Esophagus squamous epithelium (tissue), 5 donors: Measurements from ENCODE around the gene YWHAH. TPM values are rescaled to one million over a fixed set of nuclear protein-coding genes. Genes with fewer than 3 reads are reported as not detected.

ENCODE experiments used
- DNase-seq: peaks from one replicate; lab custom pipeline; 2025; lab: John Stamatoyannopoulos, UW
- H3K27ac ChIP-seq, 4 donors: fragments of 200-600 bp; sonication (generic); one replicate each; pipeline ENCODE4 v1.5.1; 2016 to 2019; ENCODE audit warnings: mild to moderate bottlenecking in 1 of 4
- H3K27me3 ChIP-seq, 4 donors: fragments of 200-600 bp; sonication (generic); 1 replicate in 3 of 4; 2 replicates in 1 of 4; pipeline versions ENCODE4 v1.5.1 to v1.6.0; 2017 to 2021; ENCODE audit warnings: antibody characterized with exemption in 1 of 4
- H3K36me3 ChIP-seq, 3 donors: fragments of 200-600 bp; sonication (generic); one replicate each; pipeline ENCODE4 v1.5.1; 2016 to 2019
- H3K4me1 ChIP-seq, 3 donors: fragments of 200-600 bp; sonication (generic); one replicate each; pipeline ENCODE4 v1.5.1; 2017 to 2019
- H3K4me3 ChIP-seq, 4 donors: fragments of 200-600 bp; sonication (generic); 1 replicate in 3 of 4; 2 replicates in 1 of 4; pipeline ENCODE4 v1.5.1; 2016 to 2019; ENCODE audit warnings: mild to moderate bottlenecking in 2 of 4, moderate library complexity in 1 of 4
- H3K9me3 ChIP-seq, 3 donors: fragments of 200-600 bp; sonication (generic); one replicate each; pipeline ENCODE4 v1.5.1; 2016 to 2019
- CTCF ChIP-seq, 6 experiments: fragments of 450-650 bp in 4 of 6; fragments of 200-600 bp in 2 of 6; sonication (generic) in 2 of 6; IDR thresholded peaks; one replicate each; pipeline ENCODE4 v1.5.1; 2016 to 2019; ENCODE audit warnings: antibody characterized with exemption in 6 of 6, mild to moderate bottlenecking in 4 of 6, moderate library complexity in 4 of 6
- POLR2A ChIP-seq, 4 donors: fragments of 450-650 bp; IDR thresholded peaks; one replicate each; pipeline ENCODE4 v1.6.1; 2017; ENCODE audit warnings: antibody characterized with exemption in 4 of 4, mild to moderate bottlenecking in 4 of 4, moderate library complexity in 3 of 4
- WGBS, 2 donors: methylation state at CpG; one replicate each; pipeline ENCODE4 v1.1.5; 2018; 5-methylcytosine and 5-hydroxymethylcytosine counted together
- intact Hi-C: fragments of 100-400 bp; cut with DNase I; formaldehyde crosslinking; loops from one replicate; pipeline ENCODE4 v1.15.0; 2022
- total RNA-seq, 4 donors: library from RNA; depleted of rRNA; stranded (reverse); fragments of >200 nt; gene quantifications; one replicate each; pipeline ENCODE4 v1.1.0, GENCODE V29; 2016
- donor health status: DM: yes; HTN: yes; CAD: no.

Gene YWHAH
- total RNA-seq, 4 donors from 2014 or later, result 42.4 to 63.2 (median 54.2) TPM

- Histone ChIP-seq H3K36me3 (no peaks in the 10 kb centered on the region), H3K9me3 (no peaks in the 10 kb centered on the region), H3K27me3 (peaks cover 0 to 30% (median 0%) of the 10 kb centered on the region in 4 donors), H3K4me1 (no peaks in the 10 kb centered on the region), H3K27ac (no peak overlapping the region), H3K4me3 (no peak overlapping the region)
- WGBS, 2 donors, result 67 to 71% methylated on average over 1 of the region's 1 CpG
- intact Hi-C loops, result no loop called here
- DNase-seq, result no peak
- no peak for TF ChIP-seq CTCF (IDR thresholded peaks at IDR 0.05)
- TF ChIP-seq POLR2A (IDR thresholded peaks at IDR 0.05), result no peak
Measured at GRCh38 chr22:31987218-31987617, 42.9 kb downstream of the YWHAH start.

GRCh38 chr22:31991102-31991839, 46.9 kb downstream of the YWHAH start:
- no peak overlapping the region for H3K4me3 ChIP-seq
- intact Hi-C loops, result no loop called here
- no peaks in the 10 kb centered on the region for H3K4me1 ChIP-seq
- peaks cover 0 to 30% (median 0%) of the 10 kb centered on the region in 4 donors for H3K27me3 ChIP-seq
- WGBS, 2 donors, result 84 to 86% methylated on average over 4 of the region's 4 CpGs
- H3K27ac ChIP-seq, result no peak overlapping the region
- TF ChIP-seq CTCF (IDR thresholded peaks at IDR 0.05) (no peak), POLR2A (IDR thresholded peaks at IDR 0.05) (no peak)
- no peaks in the 10 kb centered on the region for H3K9me3 ChIP-seq
- no peak for DNase-seq
- H3K36me3 ChIP-seq, result no peaks in the 10 kb centered on the region

GRCh38 chr22:31995046-31995445, 50.7 kb downstream of the YWHAH start:
- Histone ChIP-seq H3K27ac (no peak overlapping the region), H3K4me3 (no peak overlapping the region), H3K9me3 (no peaks in the 10 kb centered on the region), H3K27me3 (peaks cover 0 to 22% (median 0%) of the 10 kb centered on the region in 4 donors), H3K4me1 (no peaks in the 10 kb centered on the region), H3K36me3 (no peaks in the 10 kb centered on the region)
- intact Hi-C loops, result no loop called here
- DNase-seq, result no peak
- no peak for TF ChIP-seq CTCF (IDR thresholded peaks at IDR 0.05)
- TF ChIP-seq POLR2A (IDR thresholded peaks at IDR 0.05), result no peak
- 74 to 85% methylated on average over 3 of the region's 3 CpGs for WGBS, 2 donors

- no peaks in the 10 kb centered on the region for H3K36me3 ChIP-seq
Measured at GRCh38 chr22:31995807-31996206, 51.5 kb downstream of the YWHAH start.

More at GRCh38 chr22:31995807-31996206, 51.5 kb downstream of the YWHAH start:
- Histone ChIP-seq H3K4me3 (no peak overlapping the region), H3K9me3 (no peaks in the 10 kb centered on the region), H3K4me1 (no peaks in the 10 kb centered on the region), H3K27ac (no peak overlapping the region), H3K27me3 (peaks cover 0 to 16% (median 0%) of the 10 kb centered on the region in 4 donors)
- DNase-seq, result no peak
- no peak for TF ChIP-seq CTCF (IDR thresholded peaks at IDR 0.05)
- 23 to 41% methylated on average over 3 of the region's 3 CpGs for WGBS, 2 donors
- intact Hi-C loops, result no loop called here
